ENCODE data around the gene SCGB1C1.
"Not testable (repeated sequence)": the region's sequence is repeated elsewhere in the genome, so short reads cannot be mapped to it uniquely, and the experiment has no call there.

Gene SCGB1C1

DNA sequence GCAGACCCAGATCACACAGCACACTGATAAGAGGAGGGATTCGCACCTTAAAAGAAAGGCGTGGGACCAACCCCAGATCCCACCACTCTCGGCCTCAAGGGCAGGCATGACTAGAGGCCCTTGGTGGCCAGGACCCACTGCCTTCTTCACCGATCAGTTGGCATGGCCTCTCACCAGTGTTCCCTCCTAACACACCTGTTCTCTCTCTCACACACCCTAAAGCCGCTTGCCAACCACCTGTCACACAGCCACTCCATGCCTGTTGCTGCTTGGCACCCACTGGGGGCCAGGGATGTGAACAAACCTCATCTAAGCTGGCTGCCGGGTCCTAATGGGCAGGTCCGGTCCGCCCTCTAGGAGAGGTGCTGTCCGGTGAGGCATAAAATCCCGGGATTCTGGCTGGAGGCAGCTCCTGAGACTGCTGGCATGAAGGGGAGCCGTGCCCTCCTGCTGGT lies at the start of gene SCGB1C1:
Gene SCGB1C1 (plus strand): TSS at position 405 of the 455 bp plus-strand sequence. CDS start 22 bp downstream, at position 427.
- DNase-seq = not testable (repeated sequence)

DNA sequence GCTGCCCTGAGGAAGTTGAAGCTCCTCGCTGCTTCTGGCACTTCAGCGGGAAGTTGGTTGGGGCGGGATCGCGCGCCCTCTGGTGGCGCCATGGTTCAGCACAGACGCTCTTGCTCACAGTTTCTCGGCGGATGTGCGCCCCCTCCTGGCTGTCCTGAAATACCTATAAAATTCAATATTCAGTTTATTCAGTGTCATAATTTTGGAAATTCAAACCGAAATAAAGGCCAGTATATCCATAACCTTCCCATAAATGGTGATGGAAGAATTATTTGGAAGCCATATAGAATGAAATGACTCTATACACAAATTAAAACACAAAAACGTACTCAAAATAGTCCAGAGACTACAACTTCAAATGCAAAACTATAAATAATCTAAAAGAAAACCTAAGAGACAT lies 12.6 kb upstream of the SCGB1C1 start:
- not testable (repeated sequence) for DNase-seq

DNA sequence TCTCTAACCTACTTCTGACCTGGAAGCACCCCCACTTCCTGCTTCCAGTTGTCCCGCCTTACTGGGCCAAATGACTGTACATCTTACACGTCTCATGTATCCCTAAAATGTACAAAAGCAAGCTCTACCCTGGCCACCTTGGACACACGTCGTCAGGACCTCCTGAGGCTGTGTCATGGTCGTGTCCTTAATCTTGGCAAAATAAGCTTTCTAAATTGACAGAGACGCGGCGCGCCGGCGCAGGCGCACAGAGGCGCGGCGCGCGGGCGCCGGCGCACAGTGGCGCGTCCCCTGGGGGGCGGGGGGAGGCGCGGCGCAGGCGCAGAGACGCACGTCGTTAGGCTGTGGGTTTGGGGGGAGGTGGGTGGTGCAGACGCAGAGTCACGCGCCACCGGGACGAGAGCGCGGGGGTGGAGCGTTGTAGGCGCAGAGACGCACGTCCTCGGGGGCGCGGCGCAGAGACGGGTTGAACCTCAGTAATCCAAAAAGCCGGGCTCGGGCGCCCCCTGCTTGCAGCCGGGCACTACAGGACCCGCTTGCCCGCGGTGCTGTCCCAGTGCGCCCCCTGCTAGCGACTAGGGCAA lies 3.6 kb upstream of the SCGB1C1 start:
- not testable (repeated sequence) for DNase-seq

DNA sequence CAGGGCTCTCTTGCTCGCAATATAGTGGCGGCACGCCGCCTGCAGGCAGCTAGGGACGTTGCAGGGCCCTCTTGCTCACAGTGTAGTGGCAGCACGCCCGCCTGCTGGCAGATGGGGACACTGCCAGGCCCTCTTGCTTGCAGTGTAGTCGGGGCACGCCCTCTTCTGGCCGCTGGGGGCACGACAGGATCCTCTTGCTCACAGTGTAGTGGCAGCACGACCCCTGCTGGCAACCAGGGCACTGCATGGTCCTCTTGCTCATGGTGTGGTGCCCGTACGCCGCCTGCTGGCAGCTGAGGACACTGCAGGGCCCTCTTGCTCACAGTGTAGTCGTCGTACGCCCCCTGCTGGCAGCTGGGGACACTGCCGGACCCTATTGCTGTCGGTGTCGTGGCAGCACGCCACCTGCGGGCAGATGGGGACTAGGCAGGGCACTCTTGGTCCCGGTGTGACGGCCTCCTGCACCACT lies 3.0 kb upstream of the SCGB1C1 start:
- not testable (repeated sequence) for DNase-seq

DNA sequence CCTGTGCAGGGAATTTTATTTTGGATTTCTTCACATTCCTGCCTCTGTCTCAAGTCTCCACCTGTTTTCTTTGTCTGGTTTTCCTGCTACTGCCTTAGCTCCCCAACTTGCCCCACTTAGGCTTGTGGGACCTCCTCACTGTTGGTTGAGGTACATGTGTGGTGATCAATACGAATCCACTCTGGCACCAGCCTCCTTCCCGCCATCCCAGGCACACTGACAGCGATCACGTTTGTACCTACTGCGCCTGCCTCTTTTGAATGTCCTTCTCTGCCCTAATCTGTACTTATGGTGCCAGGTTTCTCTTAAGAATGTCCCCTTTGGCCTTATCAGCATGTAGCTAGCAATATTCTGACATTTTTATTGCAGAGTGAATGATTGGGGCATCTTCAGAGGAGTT lies 2.3 kb upstream of the SCGB1C1 start:
- not testable (repeated sequence) for DNase-seq

DNA sequence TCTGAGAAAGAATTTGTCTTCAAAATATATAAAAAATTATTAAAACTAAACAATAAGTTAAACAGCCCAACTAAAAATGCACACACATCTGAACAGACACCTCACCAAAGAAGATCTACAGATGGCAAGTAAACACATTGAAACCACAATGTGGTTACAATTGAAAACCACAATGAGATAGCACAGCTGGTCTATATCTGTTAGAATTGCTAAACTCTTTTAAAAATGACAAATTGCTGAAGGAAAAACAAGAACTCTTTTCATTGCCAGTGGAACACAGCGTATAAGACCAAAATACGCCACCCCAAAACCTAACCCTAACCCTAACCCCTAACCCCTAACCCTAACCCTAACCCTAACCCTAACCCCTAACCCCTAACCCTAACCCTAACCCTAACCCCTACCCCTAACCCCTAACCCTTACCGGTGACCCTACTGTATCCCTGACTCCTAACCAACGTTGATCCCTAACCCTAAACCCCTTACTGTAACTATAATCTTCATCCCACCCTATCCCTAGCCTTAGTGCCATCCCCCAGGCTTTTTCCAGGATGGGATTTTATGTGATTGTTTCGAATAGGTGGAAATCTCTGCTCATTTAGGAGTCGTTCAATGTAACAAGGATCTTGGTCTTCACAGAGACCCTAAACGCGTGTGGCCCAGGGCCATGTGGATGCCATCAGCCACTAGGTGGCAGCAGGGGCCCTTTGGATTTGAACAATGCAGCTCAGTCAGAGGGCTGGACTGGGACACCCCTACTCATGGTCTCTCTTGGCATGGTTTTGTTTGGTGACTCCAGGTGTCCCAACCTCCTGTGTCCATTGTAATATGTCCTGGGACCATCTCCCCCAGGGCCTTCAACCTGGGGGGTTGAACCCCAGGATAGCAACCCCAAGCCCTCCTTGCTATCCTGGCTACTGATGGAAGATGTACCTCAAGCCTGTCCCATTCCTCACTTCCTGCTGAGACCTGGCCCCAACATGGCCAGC lies 1.1 kb upstream of the SCGB1C1 start:
- DNase-seq = not testable (repeated sequence)

DNA sequence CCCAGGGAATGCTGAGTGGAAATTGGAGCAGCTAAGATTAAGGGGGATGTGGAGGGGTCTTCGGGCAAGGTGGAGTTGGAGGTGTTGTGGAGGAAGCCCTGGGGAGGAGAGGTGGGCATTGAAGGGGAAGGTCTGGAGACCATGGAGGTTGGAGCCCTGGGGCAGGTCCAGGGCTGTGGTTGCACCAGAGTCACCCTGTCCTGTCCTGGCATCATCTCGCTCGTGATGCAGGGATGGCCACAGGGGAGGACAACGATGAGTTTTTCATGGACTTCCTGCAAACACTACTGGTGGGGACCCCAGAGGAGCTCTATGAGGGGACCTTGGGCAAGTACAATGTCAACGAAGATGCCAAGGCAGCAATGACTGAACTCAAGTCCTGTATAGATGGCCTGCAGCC lies 603 bp downstream of the SCGB1C1 start:
- not testable (repeated sequence) for DNase-seq

DNA sequence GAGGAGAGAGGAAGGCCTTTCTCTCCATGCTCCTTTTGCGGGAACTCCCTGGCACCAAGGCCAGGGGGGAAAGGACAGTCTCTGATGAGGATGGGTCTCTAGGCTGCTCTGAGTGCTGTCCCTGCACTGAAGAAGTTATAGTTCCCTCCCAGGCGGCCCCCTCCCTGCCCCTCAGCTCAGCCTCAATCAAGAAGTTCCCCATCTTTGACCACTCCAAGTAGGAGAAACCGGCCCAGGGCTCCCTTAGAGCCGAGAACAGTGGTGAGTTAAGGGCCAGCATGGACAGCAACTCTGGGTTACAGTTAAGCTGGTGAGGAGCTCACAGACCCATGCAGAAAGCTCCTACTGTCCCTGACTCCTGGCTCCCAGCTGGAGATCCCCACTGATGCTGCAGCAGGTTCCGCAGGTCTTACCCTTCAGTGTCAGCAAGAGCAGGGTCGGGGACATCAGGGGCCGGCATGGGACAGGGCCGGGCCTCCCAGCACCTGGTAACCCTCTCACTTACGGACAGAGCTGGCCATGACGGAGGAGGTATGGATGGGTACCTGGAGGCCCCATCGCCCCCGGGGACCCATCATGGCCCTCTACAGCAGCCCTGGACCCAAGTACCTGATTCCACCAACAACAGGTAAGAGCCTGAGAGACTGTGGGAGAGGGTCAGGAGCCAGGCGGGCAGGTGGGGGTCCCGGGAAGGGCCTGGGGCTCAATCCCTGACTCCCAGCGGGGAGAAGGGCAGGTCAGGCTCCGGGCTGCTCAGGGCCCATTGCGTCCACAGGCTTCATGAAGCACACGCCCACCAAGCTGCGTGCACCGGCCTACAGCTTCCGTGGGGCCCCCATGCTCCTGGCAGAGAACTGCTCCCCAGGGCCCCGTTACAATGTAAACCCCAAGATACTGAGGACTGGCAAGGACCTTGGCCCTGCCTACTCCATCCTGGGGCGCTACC lies 4.2 kb downstream of the SCGB1C1 start:
- DNase-seq = no peak

DNA sequence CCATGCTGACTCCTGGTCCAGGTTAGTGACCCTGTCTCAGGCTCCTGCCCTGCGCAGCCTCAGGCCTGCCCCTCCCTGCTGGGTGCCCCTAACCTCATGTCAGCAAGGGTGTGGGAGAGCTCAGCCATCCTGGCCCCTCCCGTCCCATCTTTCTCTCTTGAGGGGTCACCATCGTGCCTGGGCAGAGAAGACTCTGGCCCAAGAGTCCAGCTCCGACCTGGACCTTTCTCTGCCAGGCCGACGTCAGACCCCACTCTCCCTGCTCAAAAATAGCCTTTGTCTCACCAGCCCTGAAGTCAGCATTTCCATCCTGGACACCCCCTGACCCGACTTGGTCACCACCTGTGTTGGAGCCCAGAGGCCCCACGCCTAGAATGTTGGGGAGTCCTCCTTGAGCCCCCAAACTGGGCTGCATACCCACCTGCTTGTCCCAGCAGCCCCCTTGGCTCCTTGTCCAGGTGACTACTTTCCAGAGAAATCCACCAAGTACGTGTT lies 4.9 kb downstream of the SCGB1C1 start:
- no peak for DNase-seq

DNA sequence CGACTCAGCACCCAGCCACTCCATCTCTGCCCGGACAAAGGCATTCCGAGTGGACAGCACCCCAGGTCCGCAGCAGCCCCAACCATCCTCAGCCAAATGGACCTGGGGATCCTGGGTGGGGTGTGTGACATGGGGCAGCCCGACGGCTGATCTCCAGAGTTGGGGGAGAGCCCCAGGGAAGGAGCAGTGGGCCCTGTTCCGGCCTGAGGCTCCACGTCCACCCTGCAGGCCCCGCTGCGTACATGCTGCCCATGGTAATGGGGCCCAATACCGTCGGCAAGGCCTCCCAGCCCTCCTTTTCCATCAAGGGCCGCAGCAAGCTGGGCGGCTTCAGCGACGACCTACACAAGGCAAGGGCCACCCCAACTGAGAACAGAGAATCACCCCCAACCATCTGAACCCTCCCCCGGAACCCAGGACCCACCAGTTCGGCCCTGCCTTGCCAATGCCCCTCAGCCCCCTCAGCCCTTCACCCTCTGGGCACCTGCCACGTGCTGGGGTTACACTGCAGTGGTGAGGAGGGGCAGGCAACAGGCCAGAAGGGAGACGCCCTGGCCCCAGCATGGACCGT lies 5.4 kb downstream of the SCGB1C1 start:
- DNase-seq = no peak

DNA sequence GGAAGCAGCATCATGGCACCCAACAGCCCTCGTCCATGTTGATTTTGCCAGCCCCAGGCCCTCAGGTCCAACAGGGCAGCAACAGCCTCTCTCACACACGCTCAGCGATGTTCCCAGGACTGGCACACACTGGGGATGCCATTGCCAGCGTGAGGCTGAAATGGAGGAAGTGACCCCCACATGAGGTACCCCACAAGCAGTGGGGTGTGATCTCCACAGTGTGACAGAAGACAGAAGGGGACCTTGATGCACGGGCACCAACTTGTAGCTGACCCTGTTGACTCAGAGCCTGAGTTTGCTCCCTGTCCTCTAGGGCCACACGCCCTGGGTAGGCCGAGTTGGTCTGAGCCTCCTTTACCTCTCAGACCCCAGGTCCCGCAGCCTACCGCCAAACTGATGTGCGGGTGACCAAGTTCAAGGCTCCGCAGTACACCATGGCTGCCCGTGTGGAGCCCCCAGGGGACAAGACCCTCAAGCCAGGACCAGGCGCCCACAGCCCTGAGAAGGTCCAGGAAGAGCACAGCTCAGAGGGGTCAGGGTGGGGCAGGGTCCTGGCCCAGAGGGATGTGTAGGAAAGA lies 6.2 kb downstream of the SCGB1C1 start:
- DNase-seq = no peak

DNA sequence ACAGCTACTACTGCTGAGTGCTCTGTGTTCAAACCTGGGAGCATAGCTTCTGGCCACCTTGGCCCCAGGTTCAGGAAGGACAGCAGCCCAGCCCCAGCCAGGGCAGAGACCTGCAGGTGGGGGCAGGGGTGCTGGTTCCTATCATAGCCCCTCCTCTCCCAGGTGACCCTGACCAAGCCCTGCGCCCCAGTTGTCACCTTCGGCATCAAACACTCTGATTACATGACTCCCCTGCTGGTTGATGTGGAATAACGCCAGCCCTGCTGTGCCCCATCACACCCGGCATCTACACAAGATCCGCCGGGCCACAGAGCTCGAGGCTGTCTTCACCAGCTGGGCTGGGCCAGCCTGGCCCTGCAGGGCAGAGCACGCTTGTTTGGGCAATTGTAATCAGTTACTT lies 6.9 kb downstream of the SCGB1C1 start:
- no peak for DNase-seq

DNA sequence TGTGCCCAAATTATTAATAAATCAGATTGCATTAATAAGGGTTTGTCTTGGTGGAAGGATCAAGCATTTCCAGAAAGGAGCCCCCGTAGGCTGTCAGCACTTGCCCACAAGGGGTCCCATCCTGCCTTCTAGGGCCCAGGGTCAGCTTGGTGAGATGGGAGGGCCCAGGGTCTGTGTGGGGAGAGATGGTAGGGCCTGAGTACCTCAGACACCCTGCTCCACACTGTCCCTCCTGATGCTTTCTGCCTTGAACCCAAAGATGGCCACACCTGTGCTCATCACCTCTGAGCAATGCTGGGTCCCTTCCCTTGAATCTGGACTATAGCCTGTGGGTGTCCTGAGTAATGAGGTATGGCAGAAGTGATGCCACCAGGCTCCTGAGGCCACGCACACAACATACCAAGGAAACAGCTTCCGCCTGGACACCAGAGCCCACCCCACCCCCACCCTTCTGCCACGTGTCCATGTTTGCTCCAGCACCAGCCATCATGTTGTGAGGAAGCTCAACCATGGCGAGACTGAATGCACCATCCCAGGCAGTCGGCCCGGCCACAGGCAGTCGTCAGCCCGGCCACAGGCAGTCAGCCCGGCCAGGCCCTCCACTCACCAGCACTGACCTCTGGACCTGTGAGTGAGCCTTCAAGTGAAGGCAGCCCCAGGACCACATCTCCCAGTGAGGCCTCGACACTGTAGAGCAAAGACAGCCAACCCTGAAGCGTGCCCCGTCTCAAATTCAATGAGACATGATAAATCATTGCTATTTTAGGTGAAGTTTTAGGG lies 7.5 kb downstream of the SCGB1C1 start:
- DNase-seq = no peak

DNA sequence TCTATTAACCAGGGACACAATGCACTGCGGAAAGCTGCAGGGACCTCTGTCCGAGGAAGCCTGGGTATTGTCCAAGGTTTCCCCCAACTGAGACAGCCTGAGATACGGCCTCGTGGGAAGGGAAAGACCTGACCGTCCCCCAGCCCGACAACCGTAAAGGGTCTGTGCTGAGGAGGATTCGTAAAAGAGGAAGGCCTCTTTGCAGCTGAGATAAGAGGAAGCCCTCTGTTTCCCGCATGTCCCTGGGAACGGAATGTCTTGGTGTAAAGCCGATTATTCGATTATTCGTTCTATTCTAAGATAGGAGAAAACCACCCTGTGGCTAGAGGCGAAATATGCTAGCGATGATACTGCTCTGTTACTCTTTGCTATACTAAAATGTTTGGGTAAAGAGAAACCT lies 9.1 kb downstream of the SCGB1C1 start:
- no peak for DNase-seq

DNA sequence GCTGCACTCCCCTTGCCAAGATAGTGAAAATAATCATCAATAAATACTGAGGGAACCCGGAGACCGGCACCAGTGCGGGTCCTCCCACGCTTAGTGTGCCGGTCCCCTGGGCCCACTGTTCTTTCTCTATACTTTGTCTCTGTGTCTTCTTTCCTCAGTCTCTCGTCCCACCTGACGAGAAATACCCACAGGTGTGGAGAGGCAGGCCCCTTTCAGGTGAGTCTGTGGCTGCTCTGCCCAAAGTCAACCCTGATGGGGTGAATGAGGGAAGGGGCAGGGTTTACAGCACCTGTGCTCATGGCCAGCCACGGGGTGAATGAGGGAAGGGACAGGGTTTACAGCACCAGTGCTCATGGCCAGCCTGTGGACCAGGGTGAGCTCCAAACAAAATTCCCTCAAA lies 9.6 kb downstream of the SCGB1C1 start:
- DNase-seq = no peak

DNA sequence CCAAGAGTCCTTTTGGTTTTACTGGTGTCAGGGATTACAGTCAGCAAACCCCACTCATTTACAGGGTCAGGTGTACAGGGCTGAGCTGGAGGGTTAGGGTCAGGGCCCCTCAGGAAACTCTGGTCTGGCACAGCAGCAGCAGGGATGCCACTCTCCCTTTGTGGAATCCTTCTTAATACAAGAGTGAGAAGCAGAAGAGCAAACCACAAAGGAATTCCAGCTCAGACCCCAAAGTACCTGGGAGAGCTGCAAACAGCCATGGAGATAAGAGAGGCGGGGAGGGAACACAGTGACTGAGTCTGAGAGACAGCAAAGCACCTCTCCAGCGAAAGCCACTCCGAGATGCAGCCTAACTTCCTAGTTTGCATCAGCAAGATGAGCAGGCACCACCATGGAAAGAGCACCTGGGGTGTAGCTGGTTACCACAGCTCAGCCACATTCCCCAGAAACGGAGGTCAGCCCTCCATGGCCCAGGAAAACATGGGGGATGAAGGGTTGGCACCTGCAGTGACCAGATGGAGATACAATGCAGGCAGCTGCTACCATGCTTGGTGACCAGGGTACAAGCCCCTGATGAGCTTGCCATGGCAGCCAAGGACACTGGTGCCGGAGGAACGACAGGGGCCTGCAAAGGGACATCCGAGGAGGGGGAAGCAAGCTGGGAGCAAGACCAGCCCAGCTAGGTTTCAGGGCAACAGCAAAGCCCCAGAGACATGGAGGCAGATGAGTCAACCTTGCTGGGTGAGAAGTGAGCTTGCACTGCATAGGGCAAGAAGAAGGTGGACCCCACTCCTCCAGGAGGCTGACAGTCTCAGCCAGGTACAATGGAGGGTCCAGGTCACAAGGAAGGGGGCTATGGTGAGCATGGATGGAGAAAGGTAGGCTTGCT lies 10.4 kb downstream of the SCGB1C1 start:
- DNase-seq = no peak

DNA sequence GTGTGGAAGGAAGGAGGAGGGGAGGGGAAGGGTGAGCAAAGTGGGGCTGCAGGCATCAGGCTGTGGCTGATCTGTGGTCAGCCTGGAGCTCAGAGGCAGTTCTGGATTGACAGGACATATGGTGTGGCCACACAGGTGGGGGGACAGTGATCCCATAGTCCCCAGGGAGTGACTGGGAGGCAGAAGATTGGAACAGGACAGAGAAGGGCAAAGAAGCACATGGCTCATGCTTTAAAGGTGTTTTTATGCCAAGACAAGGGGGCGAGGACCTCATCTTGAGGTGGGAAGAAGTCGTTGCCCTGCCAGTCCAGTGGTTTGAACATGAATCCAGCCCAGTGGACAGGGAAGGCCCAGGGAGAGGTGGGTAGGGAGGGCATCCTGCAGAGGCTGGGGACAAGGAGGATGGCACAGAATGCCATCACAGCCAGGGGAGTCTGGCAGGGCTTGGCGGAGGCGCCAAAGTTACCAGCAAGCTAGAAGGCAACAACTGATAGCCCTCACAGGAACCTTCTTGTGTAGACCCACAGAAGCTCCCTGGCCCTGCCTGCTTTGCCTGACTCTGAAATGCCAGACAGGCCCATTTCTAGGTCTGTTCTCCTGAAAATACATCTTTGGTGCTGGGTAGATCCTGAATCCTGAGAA lies 11.2 kb downstream of the SCGB1C1 start:
- DNase-seq = no peak

DNA sequence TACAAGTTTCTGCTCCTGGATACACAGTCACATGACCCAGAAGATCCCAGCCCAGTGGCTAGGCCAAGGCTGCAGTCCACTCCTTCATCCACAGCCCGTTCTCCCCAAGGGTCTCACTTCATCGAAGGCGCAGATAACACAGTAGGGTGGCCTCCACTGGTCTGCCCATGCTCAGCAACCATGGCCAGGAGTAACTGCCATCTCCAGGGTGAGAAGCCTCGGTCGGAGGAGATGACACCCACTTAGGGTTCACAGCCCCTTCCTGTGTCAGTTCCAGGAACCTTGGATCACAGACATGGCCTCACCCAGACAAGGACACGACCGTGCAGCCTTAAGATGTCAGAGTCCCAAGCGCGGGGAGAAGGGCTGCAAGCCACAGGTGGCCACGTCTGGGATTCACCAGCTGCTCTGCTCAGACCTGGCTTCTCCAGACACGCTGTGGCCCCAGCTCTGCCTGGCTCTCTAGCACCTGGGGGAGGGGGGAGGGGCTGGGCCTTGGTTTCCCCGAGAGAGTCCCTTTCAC lies 11.8 kb downstream of the SCGB1C1 start:
- no peak for DNase-seq
